GM18907 (cell line): ENCODE measurements around the gene TXNRD1.
"Not testable (repeated sequence)": the region's sequence is repeated elsewhere in the genome, so short reads cannot be mapped to it uniquely, and the experiment has no call there.

Experiments
- ATAC-seq: cut with Tn5 transposase; IDR thresholded peaks from one replicate; pipeline ENCODE4 v1.9.1; 2021; ENCODE audit warnings: mild to moderate bottlenecking, moderate library complexity; ENCODE audit not compliant: unreplicated experiment

TXNRD1 gene

GRCh38 chr12:104319918-104320626, 104.5 kb downstream of the TXNRD1 start:
- no peak for ATAC-seq

GRCh38 chr12:104320627-104321024, 105.0 kb downstream of the TXNRD1 start:
- no peak for ATAC-seq

DNA sequence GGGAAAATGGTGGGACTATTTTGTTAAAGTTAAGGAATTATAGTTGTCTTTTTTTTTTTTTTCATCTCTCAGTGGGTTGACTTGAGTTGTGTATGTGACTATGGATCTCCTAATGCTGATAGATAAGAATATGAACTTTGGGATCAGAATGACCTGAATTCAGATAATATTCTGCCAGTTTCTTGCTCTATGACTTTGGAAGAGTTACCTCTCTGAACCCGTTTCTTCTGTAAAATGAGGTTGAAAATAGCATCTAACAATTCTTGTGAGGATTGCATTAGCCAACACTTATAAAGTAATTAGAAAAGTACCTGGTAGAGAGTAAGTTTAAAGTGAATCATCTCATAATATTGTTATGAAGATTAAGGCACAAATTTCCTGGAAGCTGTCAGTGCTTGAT, 106.4 kb downstream of the TXNRD1 start:
- no peak for ATAC-seq

GRCh38 chr12:104322533-104322932, 107.0 kb downstream of the TXNRD1 start:
- not testable (repeated sequence) for ATAC-seq

- ATAC-seq, result no peak
Observed at GRCh38 chr12:104323899-104324298, 108.3 kb downstream of the TXNRD1 start.

- not testable (repeated sequence) for ATAC-seq
Observed at GRCh38 chr12:104328278-104328677, 112.7 kb downstream of the TXNRD1 start.

DNA sequence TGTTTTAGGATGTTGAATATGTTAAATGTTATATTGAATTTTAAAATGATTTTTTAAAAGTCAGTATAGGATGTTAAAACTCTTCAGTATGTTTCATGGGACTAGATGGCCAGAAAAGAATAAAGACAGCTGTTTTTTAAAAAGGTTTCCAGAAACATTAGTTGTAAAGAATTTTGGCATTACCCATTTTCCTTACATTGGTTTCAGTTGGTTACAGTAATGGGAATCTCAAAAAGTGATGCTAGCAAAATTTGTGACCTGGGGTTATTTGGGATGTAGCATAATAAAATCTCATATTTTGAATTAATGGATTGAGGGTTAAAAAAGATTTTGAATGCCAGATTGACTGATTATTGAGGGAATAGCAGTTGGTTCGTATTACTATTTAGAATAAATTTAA, 113.2 kb downstream of the TXNRD1 start:
- ATAC-seq, result no peak

DNA sequence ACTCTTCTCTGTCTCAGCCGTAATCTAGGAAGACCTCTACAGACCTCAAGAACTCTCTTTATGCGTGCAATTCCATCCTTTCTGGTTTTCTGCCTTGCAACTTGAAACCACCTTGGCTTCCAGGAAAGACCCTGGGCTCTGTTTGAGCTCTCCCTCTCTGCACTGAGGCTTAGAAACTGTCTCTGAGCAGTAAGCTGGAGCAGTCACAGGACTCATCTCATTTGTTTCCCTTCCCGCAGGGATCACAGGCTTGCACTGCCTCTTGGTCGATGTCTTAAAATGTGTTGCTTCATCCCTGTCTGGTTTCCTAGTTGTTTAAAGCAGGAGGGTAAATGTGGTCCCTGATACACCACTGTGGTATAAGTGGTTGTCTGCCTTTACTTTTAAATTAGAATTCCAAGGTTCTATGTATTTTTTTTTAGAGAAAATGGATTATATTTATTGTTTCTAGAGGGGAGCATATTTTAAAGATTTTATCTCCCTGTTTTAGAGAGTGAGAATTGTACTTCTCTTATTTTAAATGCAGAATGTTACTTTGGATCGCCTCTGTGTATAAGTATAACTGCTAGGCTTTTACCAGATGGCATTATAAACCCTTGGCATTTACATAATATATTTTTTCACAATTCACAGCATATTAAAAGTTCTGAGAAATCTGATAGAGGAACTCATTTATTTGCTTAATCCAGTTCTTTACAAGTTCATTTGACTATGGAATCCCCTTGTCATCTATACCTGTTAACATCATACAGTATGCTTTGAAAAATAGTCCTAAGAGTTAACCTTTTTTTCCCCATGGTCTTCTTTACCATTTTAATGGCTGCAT, 114.3 kb downstream of the TXNRD1 start:
- no peak for ATAC-seq

GRCh38 chr12:104331376-104331775, 115.8 kb downstream of the TXNRD1 start:
- no peak for ATAC-seq

- not testable (repeated sequence) for ATAC-seq
Observed at GRCh38 chr12:104332273-104332672, 116.7 kb downstream of the TXNRD1 start.

DNA sequence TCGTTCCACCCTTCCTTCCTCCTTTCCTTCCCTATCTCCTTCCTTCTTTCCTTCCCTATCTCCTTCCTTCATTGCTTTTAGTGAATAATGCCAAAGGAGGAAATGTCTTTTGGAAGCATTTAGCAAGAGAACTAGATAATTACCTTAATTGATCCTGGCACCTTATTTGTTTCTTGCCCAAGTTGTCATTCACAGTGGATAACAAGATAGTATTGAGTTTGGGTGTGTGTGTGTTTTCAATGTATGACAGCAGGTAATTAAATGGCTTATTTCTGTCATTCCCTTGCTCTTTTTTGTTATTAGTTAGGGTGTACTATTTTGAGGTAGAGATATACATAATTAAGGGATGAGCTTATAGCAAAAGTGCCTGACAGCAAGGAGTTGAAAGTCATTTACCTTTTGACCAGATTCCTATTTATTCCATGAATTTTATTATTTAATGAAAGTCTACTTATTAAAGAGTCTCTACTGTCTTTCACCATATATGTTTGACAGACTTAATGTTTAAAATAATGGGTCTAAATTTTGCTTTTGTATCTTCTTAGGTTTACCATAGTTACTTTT, 118.2 kb downstream of the TXNRD1 start:
- ATAC-seq, result no peak

- ATAC-seq, result no peak
Observed at GRCh38 chr12:104334581-104334980, 119.0 kb downstream of the TXNRD1 start.

DNA sequence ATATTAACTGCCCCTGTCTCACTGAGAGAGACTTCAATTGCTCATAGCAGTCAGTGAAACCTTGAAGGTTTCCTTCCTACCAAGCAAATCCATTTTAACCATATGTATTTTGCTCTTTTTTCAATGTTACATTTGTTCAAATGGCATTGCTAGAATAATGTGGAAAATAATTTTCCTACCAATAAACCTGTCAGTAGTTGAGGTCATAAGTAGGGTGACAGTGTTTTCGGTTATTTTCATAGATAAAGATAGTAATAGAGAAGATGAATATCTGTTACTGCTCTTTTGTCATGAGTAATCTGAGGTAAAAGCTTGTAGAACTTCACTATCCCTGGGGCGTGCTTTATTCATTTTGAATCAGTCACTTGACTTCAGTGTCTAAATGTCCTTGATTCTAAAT, 120.5 kb downstream of the TXNRD1 start:
- ATAC-seq, result no peak

DNA sequence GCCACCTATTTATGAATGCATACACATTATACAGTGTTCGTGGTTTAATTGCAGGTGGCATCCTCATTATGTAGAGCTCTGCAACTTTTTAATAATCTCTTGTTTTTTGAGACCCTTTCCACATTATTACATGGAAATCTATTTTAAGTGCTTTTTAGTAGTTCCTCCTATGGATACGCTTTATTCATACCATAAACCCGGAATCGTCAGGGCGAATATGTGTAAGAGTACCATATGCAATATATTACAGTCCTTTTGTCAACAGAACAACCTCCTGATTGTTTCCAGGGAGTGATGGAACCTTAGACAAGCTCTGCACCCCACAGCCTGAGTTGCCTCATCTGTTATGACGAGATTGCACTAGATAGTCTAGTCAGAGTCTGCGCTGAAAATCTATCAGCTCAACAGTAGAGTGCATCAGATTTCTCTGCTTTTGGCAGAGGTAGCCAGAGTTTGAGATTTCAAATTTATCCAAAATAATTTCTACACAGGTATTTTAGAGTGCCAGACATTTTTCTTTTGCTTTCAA, 121.5 kb downstream of the TXNRD1 start:
- no peak for ATAC-seq

GRCh38 chr12:104339663-104340062, 124.1 kb downstream of the TXNRD1 start:
- ATAC-seq, result no peak

DNA sequence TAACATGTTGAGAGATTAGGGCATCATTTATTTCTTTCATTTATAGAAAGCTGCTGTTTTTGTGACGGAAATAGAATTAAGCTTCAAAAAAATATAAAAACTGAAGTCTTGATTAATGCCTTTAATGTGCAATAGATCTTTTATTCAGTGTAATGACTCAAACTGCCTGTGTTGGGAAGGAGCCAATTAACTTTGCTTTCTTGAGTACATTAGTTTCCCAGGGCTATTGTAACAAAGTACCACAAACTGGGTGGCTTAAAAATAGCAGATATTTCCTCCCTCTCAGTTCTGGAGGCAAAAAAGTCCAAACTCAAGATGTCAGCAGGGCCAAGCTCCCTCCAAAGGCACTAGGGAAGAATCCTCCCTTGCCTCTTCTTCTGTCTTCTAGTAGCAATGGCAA, 124.6 kb downstream of the TXNRD1 start:
- no peak for ATAC-seq

GRCh38 chr12:104340925-104341611, 125.5 kb downstream of the TXNRD1 start:
- no peak for ATAC-seq

- no peak for ATAC-seq
Observed at GRCh38 chr12:104342147-104342546, 126.6 kb downstream of the TXNRD1 start.

DNA sequence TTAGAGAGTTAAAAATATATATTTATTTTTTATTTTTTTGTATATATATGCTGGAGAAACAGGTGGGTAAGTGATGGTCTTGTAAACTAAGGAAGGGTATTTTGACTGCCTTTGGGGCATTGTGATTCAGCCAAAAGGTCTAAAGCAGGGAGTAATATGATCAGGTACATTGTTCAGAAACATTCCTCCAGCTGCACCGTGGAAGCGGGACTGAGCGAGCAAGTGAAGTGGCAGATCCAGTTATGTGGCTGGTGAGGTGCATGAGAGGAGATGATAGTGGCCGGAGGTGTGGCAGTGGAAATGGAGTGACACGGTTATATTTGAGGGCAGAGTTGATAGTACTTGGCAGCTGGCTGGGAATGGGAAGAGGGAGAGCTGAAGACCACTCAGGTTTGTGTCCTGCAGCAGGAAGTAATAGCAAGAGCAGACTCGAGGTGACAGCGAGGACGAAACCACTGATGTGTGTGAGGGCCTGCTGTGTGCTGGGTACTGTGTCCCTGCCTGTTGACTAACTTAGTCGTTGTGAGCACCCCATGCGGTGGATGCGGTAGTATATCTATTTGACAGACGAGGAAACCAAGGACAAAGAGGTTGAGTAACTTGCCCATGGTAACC, 127.2 kb downstream of the TXNRD1 start:
- no peak for ATAC-seq

- ATAC-seq, result no peak
Observed at GRCh38 chr12:104344682-104345081, 129.1 kb downstream of the TXNRD1 start.
